Hindlimb muscle (tissue), 1 donor: Measurements from ENCODE around the gene CSRNP2. TPM values are rescaled to one million over a fixed set of nuclear protein-coding genes. Genes with fewer than 3 reads are reported as not detected.
"Not testable (repeated sequence)": the region's sequence is repeated elsewhere in the genome, so short reads cannot be mapped to it uniquely, and the experiment has no call there.

Experiments used
- DNase-seq: peaks from one replicate; pipeline ENCODE4 v3.0.0-alpha.2; 2013
- polyA plus RNA-seq: library from polyadenylated mRNA; unstranded; fragments of 120-200 nt; gene quantifications from one replicate; pipeline ENCODE4 v1.2.1, GENCODE V29; 2013; ENCODE audit not compliant: insufficient read length

CSRNP2 gene
- polyA plus RNA-seq, 1 donor, result 27.8 TPM

- peak; percentile 94 for DNase-seq
These were observed 57.4 kb downstream of the CSRNP2 start, which contains the start of gene SLC11A2 for GRCh38 chr12:51025836-51026638. TSS of gene SLC11A2 (minus strand) at chr12:51026384. CDS start at chr12:51010728, 15,656 bp downstream.

DNA sequence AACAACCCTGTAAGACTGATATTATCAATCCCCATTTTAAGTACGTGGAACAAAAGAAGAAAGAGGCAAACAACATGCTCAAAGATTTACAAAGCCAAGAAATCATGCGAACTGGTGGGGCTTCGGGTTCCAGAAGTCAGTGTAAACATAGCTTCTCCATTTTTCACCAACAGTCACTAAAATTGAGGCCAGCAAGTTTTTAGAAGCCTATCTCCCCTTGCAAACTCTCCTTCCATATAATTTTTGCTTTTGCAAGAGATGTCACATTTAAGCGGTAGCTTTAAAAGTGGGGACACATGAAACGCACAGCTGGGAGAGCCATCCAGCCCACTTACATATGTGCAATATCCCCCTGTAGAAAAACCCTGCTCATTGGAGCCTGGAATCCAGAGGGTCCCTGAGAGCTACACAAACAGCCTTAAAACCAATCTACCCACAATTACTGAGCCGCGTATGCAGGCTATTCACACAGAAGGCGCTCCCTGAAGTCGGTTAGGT lies 58.0 kb downstream of the CSRNP2 start:
- no peak for DNase-seq

DNA sequence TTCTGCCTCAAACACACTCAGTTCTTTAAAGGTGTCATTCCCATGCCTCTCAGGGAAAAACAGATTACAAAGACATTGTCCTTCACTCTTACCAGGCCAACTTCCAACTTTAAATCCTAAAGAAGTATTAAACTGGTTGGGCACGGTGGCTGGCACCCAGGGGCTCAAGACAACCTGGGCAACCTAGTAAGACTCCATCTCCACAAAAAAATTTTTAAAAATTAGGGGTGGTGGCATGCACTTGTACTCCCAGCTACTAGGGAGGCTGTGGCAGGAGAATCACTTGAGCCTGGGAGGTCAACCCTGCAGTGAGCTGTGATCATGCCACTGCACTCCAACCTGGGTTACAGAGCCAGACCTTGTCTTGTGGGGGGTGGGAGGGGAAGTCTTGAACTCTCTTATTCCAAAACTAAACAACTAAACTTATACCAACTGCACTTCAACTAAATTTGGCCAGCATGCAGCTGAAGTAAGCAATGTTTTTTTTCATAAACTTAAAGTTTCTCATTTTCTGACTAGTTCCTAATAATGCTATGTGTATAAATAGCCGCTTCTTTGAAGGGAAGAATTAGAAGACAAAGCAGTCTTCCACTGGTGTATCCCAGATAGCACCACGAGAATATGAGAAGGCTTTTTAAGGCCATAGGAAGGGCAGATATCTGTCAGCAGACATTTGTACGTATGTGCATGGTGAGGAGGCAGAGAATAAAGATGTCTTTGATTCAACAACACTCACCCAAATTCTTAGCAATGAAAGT lies 59.6 kb downstream of the CSRNP2 start:
- no peak for DNase-seq

DNA sequence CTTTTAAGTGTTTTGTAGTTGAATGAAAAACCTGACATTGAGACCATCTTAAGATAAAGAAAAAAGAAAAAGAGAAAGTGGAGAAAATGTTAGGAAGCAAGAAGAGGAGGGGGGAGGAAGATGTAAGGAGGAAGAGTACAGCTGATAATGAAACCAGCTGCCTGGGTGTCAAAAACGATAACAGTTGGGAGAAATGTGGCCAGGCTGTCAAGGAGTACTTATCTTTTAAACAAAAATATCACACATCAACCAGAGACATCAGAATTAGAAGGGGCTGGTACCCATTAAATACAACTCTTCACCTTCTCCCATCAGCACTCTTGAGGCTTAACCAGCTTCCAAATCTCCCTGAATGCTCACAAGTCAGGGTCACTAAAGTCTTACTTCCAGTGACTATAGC lies 61.7 kb downstream of the CSRNP2 start:
- no peak for DNase-seq

DNA sequence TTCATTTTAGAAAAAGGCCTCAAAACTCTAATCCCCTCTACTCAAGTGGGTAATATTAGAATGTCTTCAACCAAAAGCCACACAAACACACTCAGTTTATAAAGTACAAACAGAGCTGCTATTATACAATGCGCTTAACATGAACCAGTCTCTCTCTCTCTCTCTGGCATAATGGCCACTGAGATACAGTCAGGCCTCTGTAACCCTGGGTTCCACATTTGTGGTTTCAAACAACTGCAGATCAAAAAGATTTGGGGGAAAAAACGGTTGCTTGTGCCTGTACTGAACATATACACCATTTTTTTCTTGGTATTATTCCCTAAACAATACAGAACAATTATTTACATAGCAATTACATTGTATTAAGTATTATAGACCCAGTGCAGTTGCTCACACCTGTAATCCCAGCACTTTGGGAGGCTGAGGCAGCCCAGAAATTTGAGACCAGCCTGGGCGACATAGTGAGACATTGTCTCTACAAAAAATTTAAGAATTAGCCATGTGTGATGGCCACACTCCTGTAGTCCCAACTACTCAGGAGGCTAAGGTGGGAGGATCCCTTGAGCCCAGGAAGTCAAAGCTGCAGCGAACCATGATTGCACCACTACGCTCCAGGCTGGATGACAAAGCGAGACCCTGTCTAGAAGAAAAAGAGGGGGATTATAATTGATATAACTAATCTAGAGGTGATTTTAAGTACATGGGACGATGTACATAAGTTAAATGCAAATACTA lies 62.8 kb downstream of the CSRNP2 start:
- DNase-seq, result no peak

GRCh38 chr12:51019927-51020326 lies 63.5 kb downstream of the CSRNP2 start:
- DNase-seq, result no peak

DNA sequence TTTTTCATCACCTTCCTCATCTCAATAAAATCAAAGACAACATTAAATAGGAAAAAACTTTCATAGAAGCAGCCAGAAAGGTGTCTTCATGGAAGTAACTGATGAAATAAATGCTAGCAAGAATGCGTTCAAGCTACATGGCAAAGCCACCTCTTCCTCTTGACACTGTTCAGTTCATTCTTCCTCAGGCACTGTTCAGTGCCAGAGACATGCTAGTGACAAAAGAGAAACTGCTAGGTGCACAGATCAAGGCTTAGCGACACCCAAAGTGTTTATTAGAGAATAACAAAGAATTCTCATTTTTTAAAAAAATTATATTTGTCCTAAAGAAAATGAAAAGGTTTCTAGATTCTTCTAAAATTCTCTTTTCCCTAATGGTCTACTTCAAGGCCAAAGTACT lies 64.4 kb downstream of the CSRNP2 start:
- no peak for DNase-seq

GRCh38 chr12:51017452-51017851 lies 65.9 kb downstream of the CSRNP2 start:
- DNase-seq, result no peak

- DNase-seq, result not testable (repeated sequence)
These were observed 68.9 kb downstream of the CSRNP2 start for GRCh38 chr12:51014467-51014866.

DNA sequence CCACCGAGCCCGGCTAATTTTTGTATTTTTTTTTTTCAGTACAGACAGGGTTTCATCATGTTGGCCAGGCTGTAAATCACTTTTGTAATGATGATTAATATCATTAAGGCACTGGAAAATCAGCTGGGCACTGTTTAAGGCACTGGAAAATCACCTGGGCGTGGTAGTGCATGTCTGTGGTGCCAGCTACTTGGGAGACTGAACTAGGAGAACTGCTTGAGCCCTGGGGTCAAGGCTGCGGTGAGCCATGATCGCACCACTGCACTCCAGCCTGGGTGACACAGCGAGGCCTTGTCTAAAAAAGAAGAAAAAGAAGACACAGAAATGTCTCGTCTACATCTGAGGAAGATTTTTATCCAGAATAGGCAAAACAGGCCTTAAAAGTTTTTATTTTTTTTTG lies 70.0 kb downstream of the CSRNP2 start:
- no peak for DNase-seq

GRCh38 chr12:51012570-51013236 lies 70.7 kb downstream of the CSRNP2 start:
- DNase-seq, result no peak

DNA sequence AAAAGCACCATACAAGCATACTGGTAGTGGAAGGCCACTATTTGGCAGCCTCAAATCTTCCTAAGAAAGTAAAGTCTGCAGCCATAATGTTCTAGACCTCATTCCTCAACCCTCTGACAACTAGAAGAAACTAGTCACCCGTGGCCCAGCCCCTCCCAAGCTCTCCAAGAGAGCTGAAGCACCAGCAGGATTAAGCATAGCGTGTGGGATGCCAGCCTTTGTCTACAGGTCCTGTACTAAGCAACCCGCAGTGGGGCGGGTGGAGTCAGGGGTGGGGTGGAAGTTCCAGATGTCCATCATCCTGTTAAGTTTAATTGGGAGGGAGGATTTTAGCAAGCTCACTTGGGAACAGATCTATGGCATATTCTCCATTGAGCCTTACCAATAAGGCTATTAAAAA lies 71.4 kb downstream of the CSRNP2 start:
- DNase-seq, result no peak

Other genes starting within 250 kb of the CSRNP2 start
- 0.18 TPM for gene TMPRSS12, start 240.7 kb downstream of the CSRNP2 start, polyA plus RNA-seq
- not detected for gene HIGD1C, start 131.1 kb downstream of the CSRNP2 start, polyA plus RNA-seq
- 22.4 TPM for gene SLC11A2, start 57.2 kb downstream of the CSRNP2 start, polyA plus RNA-seq
- 61.3 TPM for gene LETMD1, start 35.3 kb downstream of the CSRNP2 start, polyA plus RNA-seq
- gene TFCP2, start 89.5 kb upstream of the CSRNP2 start, polyA plus RNA-seq, result 41.5 TPM
- gene POU6F1, start 134.5 kb upstream of the CSRNP2 start, polyA plus RNA-seq, result 10.1 TPM
- 77.8 TPM for gene DAZAP2, start 155.2 kb upstream of the CSRNP2 start, polyA plus RNA-seq
- gene SMAGP, start 186.8 kb upstream of the CSRNP2 start, polyA plus RNA-seq, result 5.8 TPM
- 3.0 TPM for gene BIN2, start 240.6 kb upstream of the CSRNP2 start, polyA plus RNA-seq